Measurements from ENCODE around the gene ID4.
"Not testable (repeated sequence)": the region's sequence is repeated elsewhere in the genome, so short reads cannot be mapped to it uniquely, and the experiment has no call there.

Gene ID4

DNA sequence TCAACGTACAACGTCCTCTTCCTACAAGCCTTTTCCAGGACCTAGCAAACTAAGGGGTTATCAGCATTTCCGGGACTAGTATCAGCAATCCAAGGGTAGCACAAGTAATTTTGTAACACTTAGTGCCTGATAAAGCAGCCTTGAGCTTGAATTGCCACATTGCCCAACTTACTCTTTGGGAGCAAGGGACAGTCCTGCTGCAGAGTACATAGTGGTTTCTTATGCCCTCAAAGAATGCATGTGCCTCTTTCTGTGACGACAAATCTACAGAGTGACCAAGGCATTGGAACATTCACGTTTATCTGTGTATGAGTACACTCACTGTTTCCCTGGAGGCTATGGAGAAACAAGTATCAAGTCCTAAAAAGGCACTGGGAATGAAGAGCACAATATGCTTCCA, 3.2 kb upstream of the ID4 start:
- DNase-seq, result no peak

DNA sequence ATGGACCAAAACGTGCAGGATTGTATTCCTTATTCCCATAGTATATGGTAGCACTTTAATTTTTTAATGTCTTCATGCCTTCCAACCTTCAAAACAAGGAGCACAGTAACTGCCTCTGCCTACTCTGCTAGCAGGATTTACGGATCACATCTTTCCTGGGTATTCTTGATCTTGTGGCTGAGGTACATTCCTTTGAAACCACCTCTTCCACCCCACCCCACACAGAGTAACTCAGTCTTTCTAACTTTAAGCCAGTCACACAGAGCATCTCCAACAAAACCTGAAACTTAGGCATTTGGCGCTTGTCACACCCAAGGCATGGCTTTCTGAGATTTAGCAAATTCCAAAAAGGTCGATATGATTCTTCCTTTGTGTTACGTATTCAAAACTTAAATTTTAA, 2.3 kb upstream of the ID4 start:
- no peak for DNase-seq

- no peak for DNase-seq
Measured at GRCh38 chr6:19835605-19836004, 1.6 kb upstream of the ID4 start.

GRCh38 chr6:19837511-19838441, 606 bp downstream of the ID4 start:
- no peak for DNase-seq

DNA sequence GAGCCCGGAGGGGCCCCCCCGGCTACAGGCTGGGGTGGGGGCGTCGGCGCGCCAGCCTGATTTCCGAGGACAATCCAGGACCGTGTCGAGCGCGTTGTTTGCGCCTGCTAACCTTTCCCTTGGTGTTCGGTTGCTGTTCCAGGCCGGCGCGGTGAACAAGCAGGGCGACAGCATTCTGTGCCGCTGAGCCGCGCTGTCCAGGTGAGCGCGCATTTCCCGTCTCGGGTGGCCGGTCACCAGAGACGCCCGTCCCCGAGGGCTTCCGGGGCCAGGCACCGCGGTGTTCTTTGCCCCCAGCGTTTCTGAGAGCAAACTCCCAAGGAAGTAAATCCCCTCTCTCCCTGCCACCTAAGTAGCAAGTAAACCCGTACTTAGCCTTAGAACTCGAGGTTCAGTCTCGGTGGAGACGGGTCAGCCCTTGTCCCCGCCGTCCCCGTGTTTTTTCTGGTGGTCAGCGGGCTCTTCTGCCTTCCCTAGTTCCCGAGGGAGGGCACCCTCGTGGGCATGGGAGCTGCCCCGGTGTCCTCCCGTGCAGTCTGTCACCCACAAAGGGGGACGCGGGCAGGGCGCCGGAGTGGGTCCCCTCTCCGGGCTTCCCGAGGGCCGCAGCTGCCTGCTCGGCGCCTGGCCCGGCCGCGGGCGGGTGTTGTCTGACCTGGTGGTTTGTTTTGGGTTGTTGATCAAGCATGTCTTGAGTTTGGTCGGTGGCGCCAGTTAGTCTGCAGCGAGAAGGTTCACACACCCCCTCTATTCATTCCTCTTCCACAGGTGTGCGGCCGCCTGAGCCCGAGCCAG, 1.5 kb downstream of the ID4 start:
- no peak for DNase-seq

DNA sequence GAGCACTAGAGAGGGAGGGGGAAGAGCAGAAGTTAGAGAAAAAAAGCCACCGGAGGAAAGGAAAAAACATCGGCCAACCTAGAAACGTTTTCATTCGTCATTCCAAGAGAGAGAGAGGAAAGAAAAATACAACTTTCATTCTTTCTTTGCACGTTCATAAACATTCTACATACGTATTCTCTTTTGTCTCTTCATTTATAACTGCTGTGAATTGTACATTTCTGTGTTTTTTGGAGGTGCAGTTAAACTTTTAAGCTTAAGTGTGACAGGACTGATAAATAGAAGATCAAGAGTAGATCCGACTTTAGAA, 2.0 kb downstream of the ID4 start:
- DNase-seq, result no peak

DNA sequence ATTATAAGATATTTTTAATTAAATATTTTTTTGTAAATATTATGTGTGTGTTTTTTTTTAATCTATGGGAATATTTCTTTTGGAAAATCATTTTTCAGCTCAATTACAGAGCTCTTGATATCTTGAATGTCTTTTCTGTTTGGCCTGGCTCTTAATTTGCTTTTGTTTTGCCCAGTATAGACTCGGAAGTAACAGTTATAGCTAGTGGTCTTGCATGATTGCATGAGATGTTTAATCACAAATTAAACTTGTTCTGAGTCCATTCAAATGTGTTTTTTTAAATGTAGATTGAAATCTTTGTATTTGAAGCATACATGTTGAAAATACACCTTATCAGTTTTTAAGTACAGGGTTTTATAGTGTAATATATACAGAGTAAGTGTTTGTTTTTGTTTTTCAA, 2.6 kb downstream of the ID4 start:
- DNase-seq, result no peak

GRCh38 chr6:19841181-19841580, 4.0 kb downstream of the ID4 start:
- no peak for DNase-seq

DNA sequence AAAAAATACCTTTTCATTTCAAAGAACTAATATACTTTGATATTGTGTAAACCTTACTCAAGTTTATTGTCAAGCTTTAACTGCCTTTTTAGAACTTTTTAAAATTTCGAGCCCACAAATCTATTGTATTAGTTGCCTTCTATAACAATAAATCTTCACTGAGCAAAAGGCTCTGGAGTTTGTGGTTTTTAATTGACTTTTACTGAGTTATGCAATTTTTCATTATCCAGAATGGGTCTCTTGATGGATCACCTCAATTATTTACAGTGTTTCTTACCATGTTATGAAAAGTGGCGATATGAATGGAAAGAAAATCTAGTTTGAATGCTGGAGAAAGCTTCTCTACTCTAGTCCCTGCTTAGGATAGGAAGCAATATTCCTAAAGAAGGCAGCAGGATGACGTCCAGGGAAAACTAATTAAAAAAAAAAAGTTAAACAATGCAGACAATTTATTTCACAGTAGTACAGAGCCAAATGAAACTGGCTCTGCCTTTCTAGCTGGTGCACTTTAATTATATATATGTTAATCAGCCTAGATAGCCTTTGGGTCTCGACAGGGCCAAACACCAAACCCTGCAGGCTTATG, 5.0 kb downstream of the ID4 start:
- no peak for DNase-seq

GRCh38 chr6:19844689-19845088, 7.5 kb downstream of the ID4 start:
- no peak for DNase-seq

- DNase-seq, result no peak
Measured at GRCh38 chr6:19845266-19846041, 8.3 kb downstream of the ID4 start.

GRCh38 chr6:19848465-19849029, 11.4 kb downstream of the ID4 start:
- DNase-seq, result no peak

- no peak for DNase-seq
Measured at GRCh38 chr6:19849196-19849595, 12.0 kb downstream of the ID4 start.

- DNase-seq, result no peak
Measured at GRCh38 chr6:19849755-19850154, 12.6 kb downstream of the ID4 start.

- DNase-seq, result no peak
Measured at GRCh38 chr6:19851241-19852089, 14.3 kb downstream of the ID4 start.

GRCh38 chr6:19852090-19852457, 14.9 kb downstream of the ID4 start:
- DNase-seq, result no peak

GRCh38 chr6:19852927-19853326, 15.8 kb downstream of the ID4 start:
- no peak for DNase-seq

DNA sequence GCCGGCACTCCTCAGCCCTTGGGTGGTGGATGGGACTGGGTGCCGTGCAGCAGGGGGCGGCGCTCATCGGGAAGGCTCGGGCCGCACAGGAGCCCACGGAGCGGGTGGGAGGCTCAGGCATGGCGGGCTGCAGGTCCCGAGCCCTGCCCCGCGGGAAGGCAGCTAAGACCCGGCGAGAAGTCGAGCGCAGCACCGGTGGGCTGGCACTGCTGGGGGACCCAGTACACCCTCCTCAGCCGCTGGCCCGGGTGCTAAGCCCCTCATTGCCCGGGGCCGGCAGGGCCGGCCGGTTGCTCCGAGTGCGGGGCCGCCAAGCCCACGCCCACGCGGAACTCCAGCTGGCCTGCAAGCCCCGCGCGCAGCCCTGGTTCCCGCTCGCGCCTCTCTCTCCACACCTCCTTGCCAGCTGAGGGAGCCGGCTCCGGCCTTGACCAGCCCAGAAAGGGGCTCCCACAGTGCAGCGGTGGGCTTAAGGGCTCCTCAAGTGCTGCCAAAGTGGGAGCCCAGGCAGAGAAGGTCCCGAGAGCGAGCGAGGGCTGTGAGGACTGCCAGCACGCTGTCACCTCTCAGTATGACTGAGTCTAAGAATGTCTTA, 17.3 kb downstream of the ID4 start:
- DNase-seq, result not testable (repeated sequence)

GRCh38 chr6:19855536-19855935, 18.4 kb downstream of the ID4 start:
- DNase-seq, result no peak

DNA sequence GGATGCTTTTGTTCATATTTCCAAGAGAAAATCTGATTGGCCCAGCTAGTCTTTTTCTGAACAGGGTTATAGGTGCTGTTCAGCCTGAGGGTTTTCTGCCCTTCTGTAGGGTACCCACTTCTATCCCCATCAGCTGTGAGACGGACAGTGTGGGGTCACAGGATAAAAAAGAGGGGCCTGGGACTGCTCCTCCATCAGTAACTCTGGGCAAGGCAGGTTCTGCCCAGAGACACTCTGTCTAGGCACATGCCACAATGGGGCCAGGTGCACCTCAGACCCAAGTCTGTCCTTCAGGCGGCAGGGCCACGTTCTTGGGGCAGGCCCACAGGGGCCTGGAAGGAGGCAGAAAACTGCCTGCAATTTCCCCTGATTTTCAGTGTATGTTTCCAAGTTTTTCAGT, 20.0 kb downstream of the ID4 start:
- DNase-seq, result no peak

GRCh38 chr6:19857703-19858102, 20.5 kb downstream of the ID4 start:
- DNase-seq, result no peak

All from CD4-positive, alpha-beta T cell treated with Interleukin-17A for 4 hours (primary cell).